ENCODE results near the gene NAALADL2.

Gene NAALADL2

GRCh38 chr3:175713268-175713667 is 854.1 kb downstream of the NAALADL2 start:
- no peak overlapping the region for H2AFZ ChIP-seq (ENCODE audit: low read depth, low read length)
- no peak overlapping the region for H3K9ac ChIP-seq (ENCODE audit: low read depth, low read length)
- no peaks in the 10 kb centered on the region for H4K20me1 ChIP-seq (ENCODE audit: insufficient read depth, low read length)
- TF ChIP-seq EZH2 (IDR thresholded peaks at IDR 0.05; ENCODE audit: borderline replicate concordance, low read depth, low read length, severe bottlenecking) = no peak
- no peak for TF ChIP-seq CTCF (IDR thresholded peaks at IDR 0.05; ENCODE audit: borderline replicate concordance, extremely low read depth, low read length, poor library complexity, severe bottlenecking)
- no peaks in the 10 kb centered on the region for H3K4me1 ChIP-seq (ENCODE audit: insufficient read depth, low read length)
- H3K9me3 ChIP-seq (ENCODE audit: insufficient read depth, low read length, severe bottlenecking) = no peaks in the 10 kb centered on the region
- H3K27me3 ChIP-seq (ENCODE audit: insufficient read depth, low read length, poor library complexity) = no peaks in the 10 kb centered on the region
- H3K27ac ChIP-seq (ENCODE audit: low read length) = no peak overlapping the region
- H3K79me2 ChIP-seq (ENCODE audit: insufficient read depth, low read length) = no peaks in the 10 kb centered on the region
- DNase-seq (no peak), ATAC-seq (ENCODE audit: insufficient read depth, low read depth) (no peak)
- H3K36me3 ChIP-seq (ENCODE audit: insufficient read depth, low read length) = no peaks in the 10 kb centered on the region
- H3K4me3 ChIP-seq (ENCODE audit: low read depth in 1 of 2, low read length in 2 of 2) = no peak overlapping the region
- no peak overlapping the region for H3K4me2 ChIP-seq (ENCODE audit: insufficient read depth, low read length)

- H3K9ac ChIP-seq (ENCODE audit: low read depth, low read length) = no peak overlapping the region
- DNase-seq (no peak), ATAC-seq (ENCODE audit: insufficient read depth, low read depth) (no peak)
- no peaks in the 10 kb centered on the region for H3K9me3 ChIP-seq (ENCODE audit: insufficient read depth, low read length, severe bottlenecking)
- no peak overlapping the region for H3K4me2 ChIP-seq (ENCODE audit: insufficient read depth, low read length)
- no peaks in the 10 kb centered on the region for H3K27me3 ChIP-seq (ENCODE audit: insufficient read depth, low read length, poor library complexity)
- TF ChIP-seq CTCF (IDR thresholded peaks at IDR 0.05; ENCODE audit: borderline replicate concordance, extremely low read depth, low read length, poor library complexity, severe bottlenecking) (no peak), EZH2 (IDR thresholded peaks at IDR 0.05; ENCODE audit: borderline replicate concordance, low read depth, low read length, severe bottlenecking) (no peak)
- no peaks in the 10 kb centered on the region for H3K4me1 ChIP-seq (ENCODE audit: insufficient read depth, low read length)
- no peaks in the 10 kb centered on the region for H3K79me2 ChIP-seq (ENCODE audit: insufficient read depth, low read length)
- no peaks in the 10 kb centered on the region for H4K20me1 ChIP-seq (ENCODE audit: insufficient read depth, low read length)
- H3K27ac ChIP-seq (ENCODE audit: low read length) = no peak overlapping the region
- no peak overlapping the region for H2AFZ ChIP-seq (ENCODE audit: low read depth, low read length)
- no peaks in the 10 kb centered on the region for H3K36me3 ChIP-seq (ENCODE audit: insufficient read depth, low read length)
- H3K4me3 ChIP-seq (ENCODE audit: low read depth in 1 of 2, low read length in 2 of 2) = no peak overlapping the region
Observed at GRCh38 chr3:175716446-175716845, 857.3 kb downstream of the NAALADL2 start.

- Histone ChIP-seq H2AFZ (ENCODE audit: low read depth, low read length) (no peak overlapping the region), H3K4me3 (ENCODE audit: low read depth in 1 of 2, low read length in 2 of 2) (no peak overlapping the region), H3K9me3 (ENCODE audit: insufficient read depth, low read length, severe bottlenecking) (no peaks in the 10 kb centered on the region), H3K4me2 (ENCODE audit: insufficient read depth, low read length) (no peak overlapping the region), H4K20me1 (ENCODE audit: insufficient read depth, low read length) (no peaks in the 10 kb centered on the region), H3K36me3 (ENCODE audit: insufficient read depth, low read length) (no peaks in the 10 kb centered on the region), H3K27ac (ENCODE audit: low read length) (no peak overlapping the region), H3K4me1 (ENCODE audit: insufficient read depth, low read length) (no peaks in the 10 kb centered on the region), H3K27me3 (ENCODE audit: insufficient read depth, low read length, poor library complexity) (no peaks in the 10 kb centered on the region), H3K79me2 (ENCODE audit: insufficient read depth, low read length) (no peaks in the 10 kb centered on the region), H3K9ac (ENCODE audit: low read depth, low read length) (no peak overlapping the region)
- no peak for ATAC-seq (ENCODE audit: insufficient read depth, low read depth)
- DNase-seq = no peak
- TF ChIP-seq CTCF (IDR thresholded peaks at IDR 0.05; ENCODE audit: borderline replicate concordance, extremely low read depth, low read length, poor library complexity, severe bottlenecking) (no peak), EZH2 (IDR thresholded peaks at IDR 0.05; ENCODE audit: borderline replicate concordance, low read depth, low read length, severe bottlenecking) (no peak)
Observed at GRCh38 chr3:175726228-175726627, 867.1 kb downstream of the NAALADL2 start.

GRCh38 chr3:175728566-175728965 is 869.4 kb downstream of the NAALADL2 start:
- H3K27me3 ChIP-seq (ENCODE audit: insufficient read depth, low read length, poor library complexity) = no peaks in the 10 kb centered on the region
- no peaks in the 10 kb centered on the region for H3K79me2 ChIP-seq (ENCODE audit: insufficient read depth, low read length)
- H3K9ac ChIP-seq (ENCODE audit: low read depth, low read length) = no peak overlapping the region
- H3K4me1 ChIP-seq (ENCODE audit: insufficient read depth, low read length) = no peaks in the 10 kb centered on the region
- no peak for ATAC-seq (ENCODE audit: insufficient read depth, low read depth)
- no peak for DNase-seq
- H3K36me3 ChIP-seq (ENCODE audit: insufficient read depth, low read length) = no peaks in the 10 kb centered on the region
- TF ChIP-seq CTCF (IDR thresholded peaks at IDR 0.05; ENCODE audit: borderline replicate concordance, extremely low read depth, low read length, poor library complexity, severe bottlenecking) (no peak), EZH2 (IDR thresholded peaks at IDR 0.05; ENCODE audit: borderline replicate concordance, low read depth, low read length, severe bottlenecking) (no peak)
- H3K4me3 ChIP-seq (ENCODE audit: low read depth in 1 of 2, low read length in 2 of 2) = no peak overlapping the region
- no peak overlapping the region for H3K27ac ChIP-seq (ENCODE audit: low read length)
- no peaks in the 10 kb centered on the region for H4K20me1 ChIP-seq (ENCODE audit: insufficient read depth, low read length)
- H2AFZ ChIP-seq (ENCODE audit: low read depth, low read length) = no peak overlapping the region
- no peak overlapping the region for H3K4me2 ChIP-seq (ENCODE audit: insufficient read depth, low read length)
- no peaks in the 10 kb centered on the region for H3K9me3 ChIP-seq (ENCODE audit: insufficient read depth, low read length, severe bottlenecking)

Measured in DND-41 (cell line).